Peyer's patch (tissue), 4 donors: ENCODE data around the gene NECAB3.

Experiments used
- CTCF ChIP-seq, 6 experiments: fragments of 450-650 bp in 4 of 6; fragments of 200-600 bp in 2 of 6; sonication (generic) in 1 of 6; IDR thresholded peaks; one replicate each; pipeline ENCODE4 v1.5.1; 2017 to 2019; ENCODE audit warnings: antibody characterized with exemption in 6 of 6, mild to moderate bottlenecking in 3 of 6, moderate library complexity in 1 of 6
- POLR2A ChIP-seq, 2 donors: fragments of 450-650 bp; IDR thresholded peaks; one replicate each; pipeline ENCODE4 v1.5.1; 2017; ENCODE audit warnings: antibody characterized with exemption in 2 of 2, mild to moderate bottlenecking in 2 of 2, moderate library complexity in 2 of 2

- TF ChIP-seq CTCF (IDR thresholded peaks at IDR 0.05) (no peak), POLR2A (IDR thresholded peaks at IDR 0.05) (no peak)
Measured at GRCh38 chr20:33670715-33671499, 3.3 kb downstream of the NECAB3 start.
